Measurements from ENCODE around the gene MCOLN2.

GRCh38 chr1:85033221-85033620 is 36.3 kb upstream of the MCOLN2 start:
- no peak for TF ChIP-seq CTCF (IDR thresholded peaks at IDR 0.05; ENCODE audit: insufficient read depth, low read length)
- no peak for TF ChIP-seq GABPA (IDR thresholded peaks at IDR 0.05; ENCODE audit: low read depth)
- no peak for TF ChIP-seq SPI1 (IDR thresholded peaks at IDR 0.05; ENCODE audit: borderline replicate concordance, low read depth)
